ENCODE data around the gene NUDT7.

GRCh38 chr16:77760800-77761199, 38.5 kb downstream of the NUDT7 start:
- TF ChIP-seq RELA (CRISPR knock-in tag; IDR thresholded peaks at IDR 0.05; ENCODE audit: borderline replicate concordance) (no peak), CTCF (IDR thresholded peaks at IDR 0.05) (no peak), TCF7 (CRISPR knock-in tag; IDR thresholded peaks at IDR 0.05; ENCODE audit: low read depth) (no peak)
